Ishikawa (cell line): ENCODE data around the gene KCNC1.

Source experiments
- CEBPB ChIP-seq: IDR thresholded peaks from 2 replicates; pipeline ENCODE4 v1.6.1; 2012
- CREB1 ChIP-seq: IDR thresholded peaks from 2 replicates; pipeline ENCODE4 v1.6.1; 2012; ENCODE audit warnings: low read depth
- EGR1 ChIP-seq: IDR thresholded peaks from 2 replicates; pipeline ENCODE4 v1.6.1; 2012
- EP300 ChIP-seq: IDR thresholded peaks from 2 replicates; pipeline ENCODE4 v1.6.1; 2012; ENCODE audit warnings: borderline replicate concordance
- FOXM1 ChIP-seq: IDR thresholded peaks from 2 replicates; pipeline ENCODE4 v1.6.1; 2012; ENCODE audit warnings: low read depth, borderline replicate concordance
- MAX ChIP-seq: IDR thresholded peaks from 2 replicates; pipeline ENCODE4 v1.6.1; 2012
- NFIC ChIP-seq: IDR thresholded peaks from 2 replicates; pipeline ENCODE4 v1.6.1; 2012
- RAD21 ChIP-seq: IDR thresholded peaks from 2 replicates; pipeline ENCODE4 v1.6.1; 2012; ENCODE audit warnings: low read depth
- REST ChIP-seq: IDR thresholded peaks from 2 replicates; pipeline ENCODE4 v1.6.1; 2012; ENCODE audit warnings: low read depth, mild to moderate bottlenecking
- TAF1 ChIP-seq: IDR thresholded peaks from 2 replicates; pipeline ENCODE4 v1.6.1; 2012; ENCODE audit warnings: low read depth, mild to moderate bottlenecking
- TCF12 ChIP-seq: IDR thresholded peaks from 2 replicates; pipeline ENCODE4 v1.6.1; 2012; ENCODE audit warnings: low read depth
- TEAD4 ChIP-seq: IDR thresholded peaks from 2 replicates; pipeline ENCODE4 v1.6.1; 2012
- USF1 ChIP-seq: IDR thresholded peaks from 2 replicates; pipeline ENCODE4 v1.6.1; 2012
- YY1 ChIP-seq: IDR thresholded peaks from 2 replicates; pipeline ENCODE4 v1.6.1; 2012; ENCODE audit warnings: low read depth
- ZBTB7A ChIP-seq: IDR thresholded peaks from 2 replicates; pipeline ENCODE4 v1.6.1; 2012; ENCODE audit warnings: low read depth

KCNC1 gene

GRCh38 chr11:17733261-17733660 is 1.3 kb upstream of the KCNC1 start:
- TF ChIP-seq ZBTB7A (no peak), YY1 (no peak), EP300 (no peak), CEBPB (no peak), REST (no peak)

GRCh38 chr11:17734986-17735817 is 621 bp downstream of the KCNC1 start:
- peak; percentile 18; the same call in 1 of the 2 replicates for TF ChIP-seq YY1
- 0 out of 2 replicates have a peak, but pooled peaks have one; percentile 21 for TF ChIP-seq TEAD4
- TF ChIP-seq FOXM1: no peak
- TF ChIP-seq ZBTB7A: peak; percentile 42; the same call in 1 of the 2 replicates
- 0 out of 2 replicates have a peak, but pooled peaks have one; percentile 25 for TF ChIP-seq USF1
- no peak for TF ChIP-seq EP300
- peak; percentile 59 for TF ChIP-seq MAX
- no peak for TF ChIP-seq TAF1
- peak; percentile 50; the same call in 1 of the 2 replicates for TF ChIP-seq TCF12
- TF ChIP-seq CEBPB: no peak
- peak; percentile 91 for TF ChIP-seq REST
- no peak for TF ChIP-seq EGR1
- no peak for TF ChIP-seq CREB1

GRCh38 chr11:17735818-17736578 is 1.4 kb downstream of the KCNC1 start:
- TF ChIP-seq TAF1 (no peak), FOXM1 (no peak), MAX (no peak), EGR1 (no peak), REST (no peak), NFIC (no peak), CREB1 (no peak), TCF12 (no peak), USF1 (no peak)

- TF ChIP-seq CEBPB (no peak), EGR1 (no peak), RAD21 (no peak), CREB1 (no peak), TEAD4 (no peak), ZBTB7A (no peak), NFIC (no peak), REST (no peak), TAF1 (no peak), MAX (no peak), USF1 (no peak), TCF12 (no peak)
These were observed 2.0 kb downstream of the KCNC1 start for GRCh38 chr11:17736579-17736893.
